ENCODE measurements around the gene PARL. TPM values are rescaled to one million over a fixed set of nuclear protein-coding genes. Genes with fewer than 3 reads are reported as not detected.

The PARL gene
- total and polyA plus RNA-seq, 2 donors (not counting 3 experiments of a cell fraction or from before 2014, with no cell fraction given): 38.8 to 48.1 TPM

DNA sequence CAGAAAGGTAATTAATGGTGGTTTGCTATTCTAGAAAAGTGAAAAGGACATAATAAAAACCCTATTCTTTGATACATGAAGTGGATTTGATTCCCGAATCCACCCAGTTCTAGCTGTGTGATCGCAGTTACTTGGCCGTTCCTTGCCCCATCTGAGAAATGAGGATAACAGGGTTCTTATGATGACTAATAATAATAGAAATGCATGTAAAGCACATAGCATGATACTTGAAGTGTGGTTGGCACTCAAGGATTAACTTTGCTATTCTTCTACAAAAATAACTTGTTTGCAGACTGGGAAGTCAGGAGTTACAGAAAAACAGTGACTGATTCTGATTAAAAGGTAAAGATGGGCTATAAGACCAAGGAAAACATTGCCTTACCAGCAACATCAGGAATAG lies 26.8 kb downstream of the PARL start:
- no peak for TF ChIP-seq JUN (IDR thresholded peaks at IDR 0.05; ENCODE audit: borderline replicate concordance, insufficient read depth, insufficient read length, low read depth)
- TF ChIP-seq GATA2 (IDR thresholded peaks at IDR 0.05; ENCODE audit: insufficient read depth, insufficient read length, low read depth, low read length): no peak
- no peak for TF ChIP-seq MAX (IDR thresholded peaks at IDR 0.05; ENCODE audit: insufficient read depth, insufficient read length)
- Histone ChIP-seq H3K4me2 (ENCODE audit: insufficient read depth, low read length) (no peak overlapping the region), H3K4me1 (ENCODE audit: control insufficient read depth, extremely low read depth, insufficient read depth, low read length) (no peaks in the 10 kb centered on the region), H4K20me1 (replicated peaks; ENCODE audit: control insufficient read depth, extremely low read depth, insufficient read depth, low read length) (peaks cover 1% of the 10 kb centered on the region), H3K4me3 (replicated peaks in 1 of 3; ENCODE audit: insufficient read depth in 1 of 3, low read depth in 1 of 3, low read length in 3 of 3) (no peak overlapping the region), H3K27me3 (ENCODE audit: control insufficient read depth in 2 of 2, insufficient read depth in 2 of 2, low read length in 2 of 2) (no peaks in the 10 kb centered on the region), H2AFZ (ENCODE audit: low read depth, low read length) (no peak overlapping the region), H3K27ac (ENCODE audit: insufficient read depth, low read depth, low read length) (no peak overlapping the region), H3K9ac (replicated peaks; ENCODE audit: extremely low read depth, insufficient read depth, low read length) (no peak overlapping the region), H3K9me3 (replicated peaks; ENCODE audit: control insufficient read depth, insufficient read depth, low read length) (no peaks in the 10 kb centered on the region), H3K36me3 (ENCODE audit: control insufficient read depth in 2 of 2, extremely low read depth in 1 of 2, insufficient read depth in 2 of 2, low read length in 2 of 2) (peaks cover 0 to 2% of the 10 kb centered on the region in 2 experiments), H3K9me1 (replicated peaks; ENCODE audit: control insufficient read depth, extremely low read depth, insufficient read depth, low read length) (no peaks in the 10 kb centered on the region), H3K79me2 (ENCODE audit: control insufficient read depth, insufficient read depth, low read length) (no peaks in the 10 kb centered on the region)
- dilution Hi-C loops (cut with MboI; ENCODE audit: extremely low pct_ligation_motif_present, low sequenced_read_pairs) (no loop called here), intact Hi-C loops (cut with micrococcal nuclease) (no loop called here)
- POLR2A ChIA-PET: no interaction called here
- CTCF ChIA-PET: interaction anchor here (1.4 to 1.6 kb wide), 2 partner anchors 11 to 27 kb away, joined by 3 to 4 read pairs; partner anchors contain the start of gene PARL
- DNase-seq (ENCODE audit: low read depth, low spot score): no peak
- BruUV-seq (replicated peaks): no TSS peak
- no peak for FAIRE-seq

DNA sequence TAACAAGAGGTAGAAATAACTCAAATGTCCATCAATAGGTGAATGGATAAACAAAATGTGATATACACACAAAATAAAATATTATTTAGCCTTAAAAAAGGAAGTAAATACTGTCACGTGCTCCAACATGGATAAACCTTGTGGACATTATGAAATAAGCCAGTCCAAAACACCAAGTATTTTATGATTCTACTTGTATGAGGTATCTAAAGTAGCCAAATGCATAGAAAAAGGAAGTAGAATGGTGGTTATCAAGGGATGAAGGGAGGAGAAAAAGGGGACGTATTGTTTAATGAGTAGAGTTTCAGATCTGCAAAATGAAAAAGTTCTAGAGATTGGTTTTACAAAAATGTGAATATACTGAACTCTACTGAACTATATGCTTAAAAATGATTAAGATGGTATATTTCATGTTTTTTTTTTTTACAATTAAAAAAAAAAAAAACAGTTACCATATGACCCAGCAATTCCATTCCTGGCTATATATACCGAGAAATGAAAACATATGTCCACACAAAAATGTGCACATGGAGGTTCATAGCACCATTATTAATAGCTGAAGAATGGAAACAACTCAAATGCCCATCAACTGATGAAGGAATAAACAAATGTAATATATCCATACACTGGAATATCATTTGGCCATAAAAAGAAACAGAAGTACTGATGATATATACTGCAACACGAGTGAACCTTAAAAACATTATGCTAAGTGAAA lies 30.2 kb downstream of the PARL start:
- Histone ChIP-seq H3K9me1 (replicated peaks; ENCODE audit: control insufficient read depth, extremely low read depth, insufficient read depth, low read length) (no peaks in the 10 kb centered on the region), H3K79me2 (ENCODE audit: control insufficient read depth, insufficient read depth, low read length) (no peaks in the 10 kb centered on the region), H3K9me3 (replicated peaks; ENCODE audit: control insufficient read depth, insufficient read depth, low read length) (no peaks in the 10 kb centered on the region), H3K4me3 (replicated peaks in 1 of 3; ENCODE audit: insufficient read depth in 1 of 3, low read depth in 1 of 3, low read length in 3 of 3) (no peak overlapping the region), H3K27ac (ENCODE audit: insufficient read depth, low read depth, low read length) (no peak overlapping the region), H3K36me3 (ENCODE audit: control insufficient read depth in 2 of 2, extremely low read depth in 1 of 2, insufficient read depth in 2 of 2, low read length in 2 of 2) (peaks cover 2% of the 10 kb centered on the region in 2 experiments), H3K9ac (replicated peaks; ENCODE audit: extremely low read depth, insufficient read depth, low read length) (no peak overlapping the region), H4K20me1 (replicated peaks; ENCODE audit: control insufficient read depth, extremely low read depth, insufficient read depth, low read length) (no peaks in the 10 kb centered on the region), H3K4me2 (ENCODE audit: insufficient read depth, low read length) (no peak overlapping the region), H2AFZ (ENCODE audit: low read depth, low read length) (no peak overlapping the region), H3K4me1 (ENCODE audit: control insufficient read depth, extremely low read depth, insufficient read depth, low read length) (no peaks in the 10 kb centered on the region), H3K27me3 (ENCODE audit: control insufficient read depth in 2 of 2, insufficient read depth in 2 of 2, low read length in 2 of 2) (no peaks in the 10 kb centered on the region)
- intact Hi-C loops (cut with micrococcal nuclease): no loop called here
- BruUV-seq (replicated peaks): no TSS peak
- CTCF ChIA-PET: no interaction called here
- FAIRE-seq: no peak
- TF ChIP-seq POLR2A (IDR thresholded peaks at IDR 0.05; ENCODE audit: low read depth, low read length): no peak
- TF ChIP-seq JUN (IDR thresholded peaks at IDR 0.05; ENCODE audit: borderline replicate concordance, insufficient read depth, insufficient read length, low read depth): no peak
- TF ChIP-seq POLR2AphosphoS5 (IDR thresholded peaks at IDR 0.05; ENCODE audit: insufficient read depth, low read depth, low read length): no peak
- no peak for TF ChIP-seq GATA2 (IDR thresholded peaks at IDR 0.05; ENCODE audit: insufficient read depth, insufficient read length, low read depth, low read length)
- no peak for TF ChIP-seq FOS (IDR thresholded peaks at IDR 0.05; ENCODE audit: borderline replicate concordance, insufficient read depth, low read length)
- TF ChIP-seq, protein P1, sequence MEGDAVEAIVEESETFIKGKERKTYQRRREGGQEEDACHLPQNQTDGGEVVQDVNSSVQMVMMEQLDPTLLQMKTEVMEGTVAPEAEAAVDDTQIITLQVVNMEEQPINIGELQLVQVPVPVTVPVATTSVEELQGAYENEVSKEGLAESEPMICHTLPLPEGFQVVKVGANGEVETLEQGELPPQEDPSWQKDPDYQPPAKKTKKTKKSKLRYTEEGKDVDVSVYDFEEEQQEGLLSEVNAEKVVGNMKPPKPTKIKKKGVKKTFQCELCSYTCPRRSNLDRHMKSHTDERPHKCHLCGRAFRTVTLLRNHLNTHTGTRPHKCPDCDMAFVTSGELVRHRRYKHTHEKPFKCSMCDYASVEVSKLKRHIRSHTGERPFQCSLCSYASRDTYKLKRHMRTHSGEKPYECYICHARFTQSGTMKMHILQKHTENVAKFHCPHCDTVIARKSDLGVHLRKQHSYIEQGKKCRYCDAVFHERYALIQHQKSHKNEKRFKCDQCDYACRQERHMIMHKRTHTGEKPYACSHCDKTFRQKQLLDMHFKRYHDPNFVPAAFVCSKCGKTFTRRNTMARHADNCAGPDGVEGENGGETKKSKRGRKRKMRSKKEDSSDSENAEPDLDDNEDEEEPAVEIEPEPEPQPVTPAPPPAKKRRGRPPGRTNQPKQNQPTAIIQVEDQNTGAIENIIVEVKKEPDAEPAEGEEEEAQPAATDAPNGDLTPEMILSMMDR (IDR thresholded peaks at IDR 0.05; ENCODE audit: extremely low read depth in 1 of 2, insufficient read depth in 1 of 2, low read depth in 1 of 2, low read length in 2 of 2): no peak
- no peak for TF ChIP-seq MAX (IDR thresholded peaks at IDR 0.05; ENCODE audit: insufficient read depth, insufficient read length)
- no peak for TF ChIP-seq MYC (IDR thresholded peaks at IDR 0.05; ENCODE audit: low read depth, low read length)
- no peak for TF ChIP-seq EZH2 (IDR thresholded peaks at IDR 0.05; ENCODE audit: borderline replicate concordance, low read depth, low read length, severe bottlenecking)
- dilution Hi-C loops (cut with MboI; ENCODE audit: extremely low pct_ligation_motif_present, low sequenced_read_pairs): no loop called here
- no peak for DNase-seq (ENCODE audit: low read depth, low spot score)
- POLR2A ChIA-PET: no interaction called here

Measured in endothelial cell of umbilical vein (primary cell).